ENCODE measurements around the gene DLAT.

DNA sequence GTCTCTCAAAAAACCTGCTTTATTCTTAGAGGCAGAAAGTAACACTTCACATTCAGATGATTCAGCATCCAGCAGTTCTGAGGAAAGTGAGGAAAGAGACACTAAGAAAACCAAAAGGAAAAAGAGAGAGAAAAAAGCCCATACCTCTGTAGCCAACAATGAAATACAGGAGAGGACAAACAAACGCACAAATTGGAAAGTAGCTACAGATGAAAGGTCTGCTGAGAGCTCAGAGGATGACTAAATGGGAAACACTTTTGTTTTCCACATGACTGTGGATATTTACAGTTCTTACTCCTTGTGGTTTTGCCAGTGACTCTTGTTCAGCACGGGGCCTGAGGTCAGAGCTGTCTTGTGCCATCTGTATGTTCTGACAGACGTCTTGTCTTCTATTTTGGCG is 57.5 kb downstream of the DLAT start:
- TF ChIP-seq, protein P1, sequence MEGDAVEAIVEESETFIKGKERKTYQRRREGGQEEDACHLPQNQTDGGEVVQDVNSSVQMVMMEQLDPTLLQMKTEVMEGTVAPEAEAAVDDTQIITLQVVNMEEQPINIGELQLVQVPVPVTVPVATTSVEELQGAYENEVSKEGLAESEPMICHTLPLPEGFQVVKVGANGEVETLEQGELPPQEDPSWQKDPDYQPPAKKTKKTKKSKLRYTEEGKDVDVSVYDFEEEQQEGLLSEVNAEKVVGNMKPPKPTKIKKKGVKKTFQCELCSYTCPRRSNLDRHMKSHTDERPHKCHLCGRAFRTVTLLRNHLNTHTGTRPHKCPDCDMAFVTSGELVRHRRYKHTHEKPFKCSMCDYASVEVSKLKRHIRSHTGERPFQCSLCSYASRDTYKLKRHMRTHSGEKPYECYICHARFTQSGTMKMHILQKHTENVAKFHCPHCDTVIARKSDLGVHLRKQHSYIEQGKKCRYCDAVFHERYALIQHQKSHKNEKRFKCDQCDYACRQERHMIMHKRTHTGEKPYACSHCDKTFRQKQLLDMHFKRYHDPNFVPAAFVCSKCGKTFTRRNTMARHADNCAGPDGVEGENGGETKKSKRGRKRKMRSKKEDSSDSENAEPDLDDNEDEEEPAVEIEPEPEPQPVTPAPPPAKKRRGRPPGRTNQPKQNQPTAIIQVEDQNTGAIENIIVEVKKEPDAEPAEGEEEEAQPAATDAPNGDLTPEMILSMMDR (IDR thresholded peaks at IDR 0.05 in 8 of 11, conservative IDR thresholded peaks at IDR 0.05 in 3 of 11), result no peak
- TF ChIP-seq POLR2A (IDR thresholded peaks at IDR 0.05), result no peak
- no peak for TF ChIP-seq POLR2AphosphoS5 (IDR thresholded peaks at IDR 0.05)
